ENCODE measurements around the gene SLC25A46.
"Not testable (repeated sequence)": the region's sequence is repeated elsewhere in the genome, so short reads cannot be mapped to it uniquely, and the experiment has no call there.

The SLC25A46 gene

DNA sequence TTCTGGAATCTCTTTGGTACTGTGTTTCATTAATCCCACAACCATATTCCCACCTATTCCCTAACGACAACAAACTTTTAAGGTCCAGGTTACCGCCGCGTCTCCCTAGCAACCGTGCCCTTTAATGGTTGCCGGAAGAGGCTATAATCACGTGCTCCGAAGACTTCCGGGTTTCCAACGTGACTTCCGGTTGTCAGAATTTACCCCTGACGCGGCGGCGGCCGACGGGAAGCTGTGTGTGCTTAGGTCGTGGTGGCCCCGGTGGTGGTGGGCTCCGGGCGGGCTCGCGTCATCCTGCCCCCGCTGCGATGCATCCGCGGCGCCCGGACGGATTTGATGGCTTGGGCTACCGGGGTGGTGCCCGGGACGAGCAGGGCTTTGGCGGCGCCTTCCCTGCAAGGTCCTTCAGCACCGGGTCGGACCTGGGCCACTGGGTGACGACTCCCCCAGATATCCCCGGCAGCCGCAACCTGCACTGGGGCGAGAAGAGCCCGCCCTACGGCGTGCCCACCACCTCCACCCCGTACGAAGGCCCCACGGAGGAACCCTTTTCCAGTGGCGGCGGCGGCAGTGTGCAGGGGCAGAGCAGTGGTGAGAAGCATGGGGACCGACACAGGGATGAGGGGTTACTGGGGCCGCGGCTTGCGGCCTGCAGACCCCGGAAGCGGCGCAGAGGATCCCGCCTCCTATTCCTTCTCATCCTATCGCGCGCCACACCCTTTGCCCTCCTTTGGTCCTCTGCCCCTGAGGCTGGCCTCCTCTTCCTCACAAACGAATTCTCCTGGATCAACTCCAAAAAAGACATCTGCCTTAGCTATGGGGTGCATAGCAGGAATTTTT is at the start of gene SLC25A46:
TSS of gene SLC25A46 (plus strand) at position 196 of the 840 bp plus-strand sequence. CDS start at position 309, 113 bp downstream.
- DNase-seq, result peak; percentile 94

DNA sequence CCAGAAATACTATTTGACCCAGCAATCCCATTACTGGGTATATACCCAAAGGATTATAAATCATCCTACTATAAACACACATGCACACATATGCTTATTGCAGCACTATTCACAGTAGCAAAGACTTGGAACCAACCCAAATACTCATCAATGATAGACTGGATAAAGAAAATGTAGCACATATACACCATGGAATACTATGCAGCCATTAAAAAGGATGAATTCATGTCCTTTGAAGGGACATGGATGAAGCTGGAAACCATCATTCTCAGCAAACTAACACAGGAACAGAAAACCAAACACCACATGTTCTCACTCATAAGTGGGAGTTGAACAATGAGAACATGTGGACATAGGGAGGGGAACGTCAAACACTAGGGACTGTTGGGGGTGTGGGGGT is 48.2 kb upstream of the SLC25A46 start:
- DNase-seq, result not testable (repeated sequence)

DNA sequence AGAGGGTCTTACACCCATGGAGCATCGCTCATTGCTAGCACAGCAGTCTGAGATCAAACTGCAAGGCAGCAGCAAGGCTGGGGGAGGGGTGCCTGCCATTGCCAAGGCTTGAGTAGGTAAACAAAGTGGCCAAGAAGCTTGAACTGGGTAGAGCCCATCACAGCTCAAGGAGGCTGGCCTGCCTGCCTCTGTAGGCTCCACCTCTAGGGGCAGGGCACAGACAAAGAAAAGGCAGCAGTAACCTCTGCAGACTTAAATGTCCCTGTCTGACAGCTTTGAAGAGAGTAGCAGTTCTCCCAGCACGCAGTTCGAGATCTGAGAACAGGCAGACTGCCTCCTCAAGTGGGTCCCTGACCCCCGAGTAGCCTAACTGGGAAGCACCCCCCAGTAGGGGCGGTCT is 46.1 kb upstream of the SLC25A46 start:
- not testable (repeated sequence) for DNase-seq

DNA sequence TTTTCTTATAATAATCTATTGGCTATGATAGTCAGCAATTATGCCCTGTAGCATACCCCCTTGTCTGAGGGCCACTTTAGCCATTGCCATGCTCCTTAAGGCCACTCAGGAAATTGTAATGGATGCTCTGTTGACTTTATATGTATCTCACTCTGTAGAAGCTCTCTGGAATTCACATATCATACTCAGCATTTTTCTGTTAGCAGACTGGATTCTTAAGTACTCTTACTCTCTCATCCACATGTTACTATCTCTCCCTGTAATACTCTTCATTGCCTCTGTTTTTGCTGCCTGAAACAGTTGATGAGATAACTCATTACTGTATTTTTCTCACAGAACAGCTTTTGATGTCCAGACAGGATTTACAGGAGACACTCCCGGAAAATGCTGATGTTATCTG is 36.5 kb upstream of the SLC25A46 start:
- DNase-seq, result no peak

DNA sequence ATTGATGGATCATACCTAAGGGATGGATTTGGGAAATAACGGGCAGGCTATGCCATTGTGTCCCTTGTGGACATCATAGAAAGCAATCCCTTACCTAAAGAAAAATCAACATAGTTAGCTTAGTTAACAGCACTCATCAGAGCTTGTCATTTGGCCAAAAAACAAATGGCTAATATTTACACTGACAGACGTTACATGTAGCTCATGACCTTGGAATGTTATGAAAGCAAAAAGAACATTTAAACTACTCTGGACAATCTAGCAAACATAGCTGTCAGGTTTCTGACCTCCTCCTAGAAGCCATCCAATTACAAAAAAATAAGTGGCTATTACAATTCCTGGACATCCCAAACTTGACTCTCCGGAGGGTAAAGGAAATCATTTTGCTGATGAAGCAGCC is 36.1 kb upstream of the SLC25A46 start:
- no peak for DNase-seq

DNA sequence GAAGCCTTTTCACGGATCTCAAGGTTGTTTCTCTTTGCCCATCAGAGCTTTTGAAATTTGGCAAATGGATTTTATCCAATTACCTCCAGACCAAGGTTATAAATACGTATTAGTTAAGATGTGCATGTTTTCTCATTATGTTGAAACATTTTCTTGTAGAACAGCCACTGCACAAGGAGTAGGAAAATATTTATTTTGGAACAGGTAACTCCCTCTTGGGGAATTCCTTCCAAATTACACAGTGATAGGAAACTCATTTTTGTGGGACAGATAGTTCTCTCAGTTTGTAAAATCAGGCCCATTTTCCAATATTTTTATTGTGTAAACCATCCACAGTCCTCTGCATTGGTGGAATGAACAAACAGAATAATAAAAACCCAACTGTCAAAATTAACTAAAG is 35.3 kb upstream of the SLC25A46 start:
- no peak for DNase-seq

DNA sequence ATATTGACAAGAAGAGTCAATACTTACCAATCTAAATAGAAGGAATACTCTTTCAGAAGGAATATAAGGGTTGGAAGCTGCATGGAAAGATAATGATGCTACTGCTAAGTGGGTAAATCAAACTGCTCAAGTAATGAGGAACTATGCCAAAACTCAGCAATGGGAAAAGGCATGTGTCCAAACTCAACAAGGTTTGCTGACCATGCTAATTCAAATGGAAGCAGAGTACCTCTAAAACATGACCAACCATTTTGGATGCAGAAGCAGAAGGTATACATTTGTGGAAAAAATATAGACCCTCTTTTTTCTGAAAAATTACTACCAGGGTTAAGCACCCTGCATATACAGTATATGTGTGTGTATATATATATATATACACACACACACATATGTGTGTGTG is 33.5 kb upstream of the SLC25A46 start:
- DNase-seq, result no peak

DNA sequence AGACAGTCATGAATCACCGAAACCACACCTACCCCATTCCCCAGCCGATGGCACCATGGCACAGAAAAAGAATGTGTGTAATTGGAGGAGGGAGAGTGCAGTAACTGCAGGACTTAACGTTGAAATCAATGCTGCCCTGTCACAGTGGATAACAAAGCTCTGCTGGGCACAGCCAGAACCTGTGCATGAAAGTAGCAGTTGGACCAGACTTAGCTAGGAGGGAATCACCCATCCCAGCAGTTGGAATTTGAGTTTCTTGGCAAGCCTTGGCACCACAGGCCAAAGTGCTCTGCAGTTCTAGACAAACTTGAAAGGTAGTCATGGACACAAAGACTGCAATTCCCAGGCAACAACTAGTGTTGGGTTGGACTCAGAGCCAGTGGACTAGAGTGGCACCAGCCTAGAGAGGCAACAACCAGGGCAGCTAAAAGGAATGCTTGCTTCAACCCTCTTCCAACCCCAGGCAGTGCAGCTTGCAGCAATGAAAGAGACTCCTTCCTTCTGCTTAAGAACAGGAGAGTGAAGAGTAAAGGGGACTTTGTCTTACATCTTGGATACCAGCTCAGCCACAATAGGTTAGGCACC is 31.5 kb upstream of the SLC25A46 start:
- DNase-seq, result no peak

DNA sequence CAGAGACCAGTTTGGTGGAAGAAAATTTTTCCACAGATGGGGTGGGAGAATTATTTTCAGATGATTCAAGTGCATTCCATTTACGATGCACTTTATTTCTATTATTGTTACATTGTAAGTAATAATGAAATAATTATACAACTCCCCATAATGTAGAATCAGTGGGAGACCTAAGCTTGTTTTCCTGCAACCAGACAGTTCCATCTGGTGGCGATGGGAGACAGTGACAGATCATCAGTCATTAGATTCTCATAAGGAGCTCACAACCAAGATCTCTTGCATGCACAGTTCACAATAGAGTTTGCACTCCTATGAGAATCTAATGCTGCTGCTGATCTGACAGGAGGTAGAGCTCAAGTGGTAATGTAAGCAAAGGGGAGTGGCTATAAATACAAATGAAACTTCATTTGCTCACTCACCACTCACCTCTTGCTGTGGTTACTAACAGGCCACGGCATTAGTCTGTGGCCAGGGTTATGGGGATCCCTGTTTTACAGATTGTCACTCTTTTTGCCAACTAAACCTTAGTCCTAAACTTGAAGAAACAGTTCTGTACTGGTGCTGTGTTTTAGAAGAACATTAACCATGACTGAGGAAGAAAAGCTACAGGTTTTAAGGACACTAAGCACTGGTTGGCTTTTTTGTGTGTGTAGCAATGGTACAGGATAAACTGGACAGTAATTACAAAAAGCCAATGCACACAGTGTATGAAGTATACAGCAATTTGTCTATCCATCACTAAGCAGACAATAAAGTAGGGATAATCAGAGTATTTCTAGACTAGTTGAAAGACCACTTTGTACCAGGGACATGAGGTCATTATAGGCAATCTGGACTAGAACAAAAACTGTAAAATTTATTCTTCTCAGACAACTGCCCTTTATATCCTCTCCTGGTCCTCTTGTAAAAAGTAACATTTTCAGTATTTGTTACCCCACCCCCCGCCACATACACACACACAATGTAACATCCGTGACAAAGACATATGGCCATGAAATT is 22.3 kb upstream of the SLC25A46 start:
- peak; percentile 20 for DNase-seq

DNA sequence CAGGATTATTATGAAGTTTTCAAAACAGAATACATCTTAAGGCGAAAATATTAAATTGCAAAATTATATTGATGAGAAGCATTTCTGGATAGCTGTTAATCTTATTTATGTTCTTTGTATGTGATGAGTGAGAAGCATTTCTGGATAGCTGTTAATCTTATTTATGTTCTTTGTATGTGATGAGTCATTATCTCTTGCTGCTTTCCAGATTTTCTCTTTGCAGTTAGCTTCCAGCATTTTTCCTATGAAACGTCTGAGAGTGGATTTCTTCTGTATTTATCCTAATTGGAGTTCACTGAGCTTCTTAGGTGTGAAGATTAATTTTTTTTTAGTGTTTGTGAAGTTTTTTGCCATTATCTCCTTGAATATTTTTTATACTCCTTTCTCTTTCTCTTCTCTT is 20.5 kb upstream of the SLC25A46 start:
- no peak for DNase-seq

DNA sequence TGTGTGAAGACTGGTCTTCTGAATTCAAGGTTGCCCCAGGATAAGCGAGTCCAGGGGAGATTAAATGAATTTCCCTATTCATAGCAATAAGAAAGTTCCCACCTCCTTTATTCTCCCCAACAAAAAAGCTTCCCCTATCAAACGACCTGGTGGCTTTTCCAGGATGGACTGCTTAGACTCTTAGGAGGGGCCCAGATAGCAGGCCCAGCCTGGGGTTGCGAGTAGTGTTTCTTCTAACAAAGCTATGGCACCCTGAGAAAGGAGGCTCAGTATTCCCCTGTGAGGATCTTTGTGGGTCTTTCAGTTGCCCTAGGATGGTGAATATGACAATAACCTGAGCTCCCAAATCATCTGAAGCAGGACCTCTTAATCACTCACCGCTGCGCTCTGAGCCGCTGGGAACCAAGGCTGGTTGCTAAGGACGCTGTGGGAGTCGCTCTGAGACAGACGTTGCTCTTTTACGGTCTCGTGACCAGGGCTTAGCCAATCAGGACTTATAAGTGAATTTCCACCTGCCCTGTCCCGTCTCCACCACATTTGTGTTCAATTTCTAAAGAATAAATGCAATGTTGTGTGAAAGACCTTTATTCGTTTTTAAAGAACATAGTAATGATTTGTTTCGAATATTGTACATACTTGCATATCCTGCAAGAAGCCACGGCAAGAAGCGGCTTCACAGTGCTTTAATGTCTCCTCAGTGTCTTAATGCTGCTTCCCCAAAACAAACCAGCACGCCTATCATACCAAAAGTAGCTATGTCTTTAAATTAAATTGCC is 12.4 kb upstream of the SLC25A46 start, which contains the start of gene TMEM232:
TSS of gene TMEM232 (minus strand) at position 423 of the 776 bp plus-strand sequence. CDS start 59,319 bp downstream, outside the sequence.
- peak; percentile 94 for DNase-seq

DNA sequence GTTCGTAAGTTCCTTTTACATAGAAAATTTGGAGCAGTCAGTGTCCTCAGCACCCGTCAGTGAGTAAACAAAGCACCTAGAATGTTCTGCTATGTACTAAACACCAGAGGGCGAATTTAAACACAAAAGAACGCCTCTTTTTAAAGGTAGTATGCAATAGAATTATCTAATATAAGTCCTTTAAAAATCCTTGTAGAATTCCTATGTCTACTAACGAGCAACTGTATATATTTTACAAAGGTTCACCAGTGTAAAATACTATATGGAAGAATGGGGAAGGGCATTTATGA is 11.8 kb upstream of the SLC25A46 start:
- peak; percentile 67 for DNase-seq

DNA sequence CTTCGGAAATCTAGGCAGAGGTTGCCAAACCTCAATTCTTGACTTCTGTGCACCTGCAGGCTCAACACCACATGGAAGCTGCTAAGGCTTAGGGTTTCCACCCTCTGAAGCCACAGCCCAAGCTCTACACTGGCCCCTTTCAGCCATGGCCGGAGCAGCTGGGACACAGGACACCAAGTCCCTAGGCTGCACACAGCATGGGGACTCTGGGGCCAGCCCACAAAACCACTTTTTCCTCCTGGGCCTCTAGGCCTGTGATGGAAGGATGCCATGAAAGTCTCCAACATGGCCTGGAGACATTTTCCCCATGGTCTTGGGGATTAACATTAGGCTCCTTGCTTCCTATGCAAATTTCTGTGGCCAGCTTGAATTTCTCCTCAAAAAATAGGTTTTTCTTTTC is 7.3 kb upstream of the SLC25A46 start:
- not testable (repeated sequence) for DNase-seq

DNA sequence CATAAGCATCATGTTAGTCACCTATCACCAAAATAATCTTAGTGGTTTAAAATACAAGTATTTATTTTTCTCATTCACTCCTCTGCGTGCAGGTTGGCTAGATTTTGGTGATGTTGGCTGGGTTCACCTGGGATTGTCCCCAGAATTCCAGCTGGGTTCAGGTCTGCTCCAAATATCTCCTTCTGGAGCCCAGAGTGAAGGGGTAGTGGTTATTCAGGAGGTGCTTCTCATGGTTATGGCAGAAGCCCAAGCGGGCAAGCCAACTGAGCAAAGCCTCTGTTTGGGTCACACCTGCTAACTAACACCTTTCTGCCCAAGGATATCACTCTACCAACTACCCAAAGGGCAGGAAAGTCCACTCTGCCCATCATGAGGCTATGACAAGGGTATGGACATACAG is 4.7 kb upstream of the SLC25A46 start:
- no peak for DNase-seq

DNA sequence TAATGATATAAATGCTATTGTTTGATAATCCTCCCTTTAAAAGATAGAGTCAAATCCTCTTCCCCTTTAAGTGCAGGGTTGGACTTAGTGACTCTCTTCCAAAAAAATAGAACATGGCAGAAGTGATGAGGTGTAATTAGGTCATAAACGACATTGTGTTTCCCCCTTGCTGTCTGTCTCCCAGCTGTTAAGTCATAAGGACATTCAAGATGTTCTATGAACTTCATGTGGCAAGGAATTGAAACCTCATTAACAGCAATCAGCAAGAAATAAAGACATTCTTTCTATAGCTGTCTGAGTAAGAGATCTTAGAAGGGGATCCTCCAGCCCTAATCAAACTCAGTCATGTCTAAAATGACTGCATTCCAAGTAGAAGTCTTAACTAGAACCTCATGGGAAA is 3.3 kb upstream of the SLC25A46 start:
- no peak for DNase-seq

DNA sequence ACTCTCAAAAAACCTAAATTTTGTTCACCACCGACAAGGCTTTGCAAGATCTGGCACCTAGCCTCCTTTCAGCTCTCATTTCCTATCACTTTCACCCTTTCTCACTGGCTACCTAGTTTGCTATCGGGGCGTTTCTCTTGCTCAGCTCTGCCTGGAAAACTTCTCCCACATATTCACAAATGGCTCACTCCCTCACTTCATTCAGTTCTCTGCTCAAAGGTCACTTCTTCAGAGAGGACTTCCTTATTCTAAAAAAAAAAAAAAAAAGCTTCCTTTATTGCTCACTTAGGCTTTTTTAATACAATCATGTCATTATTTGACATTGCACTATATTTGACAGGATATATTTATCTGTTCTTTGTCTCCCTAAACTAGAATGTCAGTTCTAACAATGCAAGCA is 2.1 kb upstream of the SLC25A46 start:
- DNase-seq, result no peak

DNA sequence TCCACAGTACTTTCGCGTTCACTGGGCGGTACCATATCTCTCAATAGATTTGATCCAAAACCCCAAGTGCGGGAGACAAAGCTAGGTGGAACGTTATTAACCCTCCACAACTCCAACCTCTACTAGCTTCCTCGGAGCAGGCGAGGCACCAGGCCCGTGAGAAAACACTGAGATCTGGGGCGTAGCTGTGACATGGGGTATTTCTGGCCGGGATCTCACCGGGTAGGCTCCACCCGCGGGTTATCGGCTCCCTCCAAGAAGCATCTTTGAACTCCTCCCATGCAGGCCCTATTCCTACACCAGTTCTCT is 350 bp upstream of the SLC25A46 start:
- peak; percentile 86 for DNase-seq

DNA sequence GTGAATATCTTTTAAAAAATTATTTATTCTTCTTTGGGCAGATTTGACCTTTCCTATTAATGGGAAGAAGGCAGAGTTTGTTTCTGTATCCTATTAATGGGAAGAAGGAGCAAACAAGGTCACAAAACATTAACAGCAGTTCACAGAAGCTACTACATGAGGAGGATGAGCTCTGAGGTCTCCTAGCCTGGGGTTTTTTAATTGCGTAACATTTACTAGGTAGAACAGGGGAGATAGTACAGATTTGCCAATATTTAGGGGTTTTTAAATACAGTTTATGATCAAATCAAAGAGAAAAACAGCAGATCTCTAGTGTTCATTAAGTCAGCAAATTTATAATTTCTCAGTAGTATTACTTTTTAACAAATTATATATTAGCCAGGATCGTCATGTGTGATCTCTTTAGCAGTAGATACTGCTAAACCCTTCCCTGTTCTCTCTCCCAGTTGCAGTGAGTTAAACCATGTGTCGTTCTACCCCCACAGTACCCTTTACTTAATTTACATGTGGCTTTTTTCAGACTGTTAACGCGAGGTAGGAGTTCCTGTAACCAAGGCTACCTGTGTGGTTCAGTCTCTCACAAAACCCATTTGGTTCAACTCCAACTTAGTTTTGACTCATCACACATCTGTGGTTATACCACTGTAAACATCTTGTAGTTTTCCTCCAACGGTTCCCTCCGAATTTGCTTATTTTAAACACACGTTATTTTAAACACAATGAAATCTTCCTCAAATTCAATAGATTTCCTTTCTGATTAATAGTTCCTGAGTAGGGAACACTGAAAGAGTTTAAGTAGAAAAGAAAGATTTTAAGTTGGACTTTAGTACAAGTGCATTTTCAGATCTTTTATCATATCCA is 13.3 kb downstream of the SLC25A46 start:
- DNase-seq, result no peak

DNA sequence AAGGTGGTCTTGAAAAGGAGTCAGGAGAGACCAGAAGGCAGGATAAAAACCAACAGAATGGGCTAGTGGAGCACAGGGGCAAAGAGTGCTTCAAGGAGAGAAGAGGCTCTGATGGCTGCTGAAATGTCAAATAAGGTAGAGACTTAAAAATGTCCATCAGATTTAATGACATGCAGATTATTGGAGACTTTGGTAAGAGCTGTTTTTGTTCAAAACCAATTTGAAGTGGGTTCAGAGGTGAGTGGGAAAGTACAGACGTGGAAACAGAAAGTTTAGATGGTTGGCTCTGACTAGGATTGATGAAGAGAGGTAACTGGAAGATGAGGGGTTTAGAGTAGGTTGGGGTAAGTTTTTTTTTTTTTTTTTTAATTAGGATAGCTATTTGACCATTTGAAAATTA is 14.1 kb downstream of the SLC25A46 start:
- DNase-seq, result no peak

DNA sequence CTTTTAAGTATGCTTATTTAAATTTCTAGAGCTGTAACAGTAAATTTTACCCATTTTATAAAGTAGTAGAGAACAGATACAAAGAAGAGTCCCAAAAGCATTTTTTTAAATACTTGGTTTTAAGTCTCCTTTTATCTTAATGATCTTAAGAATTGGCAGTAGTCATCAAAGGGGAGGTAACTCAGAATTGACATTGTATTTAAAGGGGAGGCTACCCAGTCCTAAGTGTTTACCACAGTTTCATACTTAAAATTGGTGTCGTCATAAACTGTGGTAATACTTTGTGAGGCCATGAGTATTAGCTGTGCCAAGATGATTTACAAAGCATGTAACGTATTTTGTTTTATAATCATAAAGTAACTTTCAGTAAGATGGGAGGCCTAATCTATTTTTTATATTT is 14.8 kb downstream of the SLC25A46 start:
- DNase-seq, result no peak

DNA sequence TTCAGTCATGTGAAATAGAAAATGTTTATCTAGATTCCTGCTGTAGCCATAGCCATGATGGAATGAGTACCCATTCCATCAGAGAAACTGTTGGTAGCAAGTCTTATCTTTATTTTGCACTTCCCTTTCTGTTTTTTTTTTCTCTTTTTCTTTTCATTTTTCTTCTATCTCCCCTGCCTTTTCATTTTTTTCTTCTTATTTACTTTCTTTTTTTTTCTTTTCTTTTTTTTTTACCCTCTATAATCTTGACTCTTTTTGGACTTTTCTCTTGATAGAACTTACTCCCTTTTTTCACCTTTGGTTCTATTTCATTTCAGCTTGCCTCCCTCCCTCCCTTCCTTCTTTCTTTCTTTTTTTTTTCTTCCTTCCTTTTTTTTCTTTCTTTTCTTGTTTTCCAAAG is 15.4 kb downstream of the SLC25A46 start:
- no peak for DNase-seq

Measured in DMS53 (cell line).